IgD-negative memory B cell (primary cell): Measurements from ENCODE around the gene LMNTD2. TPM values are rescaled to one million over a fixed set of nuclear protein-coding genes. Genes with fewer than 3 reads are reported as not detected.
"Not testable (repeated sequence)": the region's sequence is repeated elsewhere in the genome, so short reads cannot be mapped to it uniquely, and the experiment has no call there.

Experiments used
- H3K27ac Mint-ChIP-seq, 3 donors: one replicate each; pipeline ENCODE4 v1.8.0; 2020 to 2022; ENCODE audit warnings: mild to moderate bottlenecking in 3 of 3, mixed read lengths in 3 of 3, moderate library complexity in 1 of 3
- H3K27me3 Mint-ChIP-seq: one replicate; pipeline ENCODE4 v1.8.0; 2021; ENCODE audit warnings: mixed read lengths
- H3K36me3 Mint-ChIP-seq: one replicate; pipeline ENCODE4 v1.8.0; 2020; ENCODE audit warnings: mild to moderate bottlenecking, mixed read lengths
- H3K4me1 Mint-ChIP-seq, 3 donors: one replicate each; pipeline ENCODE4 v1.8.0; 2020 to 2022; ENCODE audit warnings: mixed read lengths in 3 of 3, mild to moderate bottlenecking in 1 of 3
- H3K4me3 Mint-ChIP-seq, 4 donors: one replicate each; pipeline ENCODE4 v1.8.0; 2020 to 2022; ENCODE audit warnings: mild to moderate bottlenecking in 4 of 4, mixed read lengths in 4 of 4, moderate library complexity in 3 of 4
- H3K9me3 Mint-ChIP-seq, 3 donors: one replicate each; pipeline ENCODE4 v1.8.0; 2020 to 2021; ENCODE audit warnings: mixed read lengths in 3 of 3, mild to moderate bottlenecking in 1 of 3
- polyA plus RNA-seq: library from polyadenylated mRNA; unstranded; fragments of 300-500 nt; fragmentation: Illumina TruSeq; gene quantifications from one replicate; pipeline ENCODE4 v1.2.3, GENCODE V29; 2021

Gene LMNTD2
- polyA plus RNA-seq, 1 donor from 2014 or later: 3.8 TPM

DNA sequence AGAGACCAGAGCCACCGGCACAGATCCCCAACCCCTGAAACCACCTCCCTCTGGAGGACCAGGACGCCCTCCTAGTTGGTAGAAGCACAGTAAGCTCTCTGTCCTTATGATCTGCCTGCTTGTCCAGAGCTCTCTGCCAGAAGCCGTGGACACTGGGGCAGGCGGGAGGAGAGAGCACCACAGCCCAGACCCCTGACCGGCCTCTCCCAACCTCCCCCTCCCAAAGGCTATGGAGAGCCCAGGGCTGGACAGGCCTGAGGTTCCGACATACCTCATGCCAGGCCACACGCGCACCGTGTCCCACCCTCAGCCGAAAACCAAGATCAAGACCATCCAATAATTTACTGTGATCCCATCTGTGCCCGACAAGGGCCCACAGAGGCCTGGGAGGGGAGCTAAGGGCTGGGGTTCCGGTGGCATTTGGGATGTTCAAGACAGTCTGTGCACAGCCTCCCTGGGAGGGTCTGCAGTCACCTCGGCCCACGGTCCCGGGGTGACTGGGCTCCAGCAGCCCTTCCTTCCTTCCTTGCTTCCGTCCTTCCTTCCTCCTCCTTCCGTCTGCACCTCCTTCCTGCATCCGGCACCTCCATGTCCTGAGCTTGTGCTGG lies 28.5 kb downstream of the LMNTD2 start:
- H3K27ac Mint-ChIP-seq: peak overlapping the region in 1 of 3 donors; percentile 80

DNA sequence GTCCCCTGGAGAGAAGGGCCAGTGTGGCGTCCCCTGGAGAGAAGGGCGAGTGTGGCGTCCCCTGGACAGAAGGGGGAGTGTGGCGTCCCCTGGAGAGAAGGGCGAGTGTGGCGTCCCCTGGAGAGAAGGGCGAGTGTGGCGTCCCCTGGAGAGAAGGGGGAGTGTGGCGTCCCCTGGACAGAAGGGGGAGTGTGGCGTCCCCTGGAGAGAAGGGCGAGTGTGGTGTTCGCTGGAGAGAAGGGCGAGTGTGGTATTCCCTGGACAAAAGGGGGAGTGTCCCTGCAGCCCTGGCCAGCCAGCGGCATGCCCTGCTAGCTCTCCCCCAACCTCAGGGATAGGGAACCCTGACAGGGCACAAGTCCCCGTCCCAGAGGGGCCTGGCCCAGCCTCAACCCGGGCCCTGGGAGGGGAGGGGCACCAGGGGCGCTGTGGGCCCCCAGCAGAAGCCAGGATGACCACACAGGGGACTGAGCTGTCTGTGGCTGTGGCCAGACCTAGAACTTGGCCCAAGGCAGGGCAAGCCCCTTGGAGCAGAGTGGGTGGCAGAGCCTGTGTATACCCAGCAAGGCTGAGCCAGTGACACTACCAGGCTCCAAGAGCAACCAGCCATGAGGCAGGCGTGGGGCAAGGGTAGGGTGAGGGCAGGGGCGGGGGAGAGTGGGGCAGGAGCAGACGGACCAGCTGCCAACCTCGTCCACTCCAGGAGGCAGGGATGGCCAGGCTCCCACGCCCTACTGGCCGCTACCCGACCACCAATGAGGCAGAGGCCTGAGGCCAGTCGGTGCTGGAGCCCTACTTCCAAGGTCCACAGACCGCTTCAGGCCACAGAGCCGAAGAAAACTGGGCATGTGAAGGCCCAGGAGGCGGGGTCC lies 29.3 kb downstream of the LMNTD2 start:
- H3K4me3 Mint-ChIP-seq: peak overlapping the region in 2 of 4 donors; percentile 28 to 70
- no peaks in the 10 kb centered on the region for H3K27me3 Mint-ChIP-seq
- H3K4me1 Mint-ChIP-seq: peaks cover 0 to 3% (median 2%) of the 10 kb centered on the region in 3 donors
- H3K27ac Mint-ChIP-seq: peak overlapping the region in 1 of 3 donors; percentile 80
- H3K9me3 Mint-ChIP-seq: no peaks in the 10 kb centered on the region
- H3K36me3 Mint-ChIP-seq: peaks cover 2% of the 10 kb centered on the region

More for the DNA sequence above, 28.5 kb downstream of the LMNTD2 start:
- Mint-ChIP-seq H3K9me3 (no peaks in the 10 kb centered on the region), H3K4me3 (peak overlapping the region in 2 of 4 donors; percentile 28 to 70), H3K36me3 (peaks cover 2% of the 10 kb centered on the region), H3K27me3 (no peaks in the 10 kb centered on the region), H3K4me1 (peaks cover 0 to 5% (median 2%) of the 10 kb centered on the region in 3 donors)

DNA sequence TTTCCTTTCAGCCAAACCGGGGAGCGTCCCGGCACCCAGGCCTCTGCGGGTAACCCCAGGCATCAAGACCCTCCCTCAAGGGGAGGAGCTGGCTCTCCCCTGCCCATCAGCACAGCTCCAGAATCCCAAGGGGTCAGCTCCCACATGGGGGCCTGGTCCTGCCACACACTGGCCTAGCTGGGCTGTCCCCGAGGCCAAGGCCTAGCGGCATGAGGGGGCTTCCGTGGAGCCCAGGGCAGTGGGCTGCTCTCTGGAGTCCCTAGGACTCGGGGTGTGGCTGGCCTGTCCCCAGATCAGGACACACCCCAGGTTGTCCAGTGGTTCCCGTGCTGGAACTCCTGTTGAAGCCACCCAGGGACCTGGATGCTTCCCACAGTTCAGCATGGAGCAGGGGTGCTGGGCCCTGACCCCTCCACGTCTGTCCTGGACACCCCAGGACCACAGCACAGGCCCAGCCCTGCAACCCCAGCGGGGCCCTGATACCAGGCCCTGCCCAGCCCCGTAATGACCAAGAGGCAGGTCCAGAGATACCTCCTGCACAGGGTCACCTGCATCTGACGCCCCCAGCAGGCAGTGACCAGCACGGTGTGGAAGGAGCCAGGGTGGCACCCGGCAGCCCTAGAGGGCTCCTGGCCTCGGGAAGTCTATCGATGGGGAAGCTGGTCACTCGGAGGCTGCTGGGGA lies 30.7 kb downstream of the LMNTD2 start:
- Mint-ChIP-seq H3K27me3 (no peaks in the 10 kb centered on the region), H3K9me3 (no peaks in the 10 kb centered on the region), H3K4me3 (no peak overlapping the region), H3K36me3 (peaks cover 2% of the 10 kb centered on the region), H3K27ac (peak overlapping the region in 1 of 3 donors; percentile 18), H3K4me1 (peaks cover 0 to 2% (median 0%) of the 10 kb centered on the region in 3 donors)

DNA sequence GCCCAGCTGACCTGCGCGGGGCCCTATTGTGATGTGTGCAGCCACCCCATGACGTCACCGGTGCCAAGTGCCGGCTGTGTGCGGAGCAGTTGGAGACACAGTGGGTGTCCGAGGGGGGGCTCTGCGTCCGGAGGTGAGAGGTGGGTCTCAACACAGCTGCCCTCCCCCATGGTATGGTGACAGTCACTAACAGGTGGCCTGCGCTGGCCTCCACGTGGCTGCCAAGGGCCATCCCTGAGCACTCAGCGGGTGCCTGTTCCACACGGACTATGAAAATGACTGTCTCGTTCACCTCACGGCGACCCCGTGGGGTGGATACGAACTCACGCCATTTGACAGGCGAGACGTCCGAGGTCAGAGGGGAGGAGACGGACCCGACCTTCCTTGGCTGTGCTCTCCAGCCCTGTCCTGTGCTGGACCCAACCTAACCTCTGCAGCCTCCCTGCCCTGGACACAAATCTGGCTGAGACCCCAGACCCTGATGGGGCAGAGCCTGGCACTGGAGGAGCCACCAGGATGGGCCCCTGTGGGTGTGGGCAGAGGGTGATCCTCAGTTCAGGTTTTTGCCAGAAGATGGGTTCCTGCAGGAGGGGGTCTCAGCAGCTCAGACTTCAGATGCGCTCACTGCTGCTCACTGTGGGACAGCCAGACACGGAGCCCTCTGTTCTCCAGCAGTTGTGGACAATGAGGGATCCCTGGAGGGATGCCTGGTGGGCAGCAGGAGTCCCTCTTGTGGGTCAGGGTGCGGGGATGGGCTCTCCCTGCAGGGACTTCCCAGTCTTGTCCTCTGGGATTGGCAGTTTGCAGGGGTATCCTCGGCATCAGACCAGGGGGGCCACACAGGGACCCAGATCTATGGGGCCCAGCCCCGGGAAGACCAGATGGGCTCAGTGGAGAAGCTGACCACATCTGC lies 31.5 kb downstream of the LMNTD2 start:
- H3K4me1 Mint-ChIP-seq: peaks cover 0 to 2% (median 0%) of the 10 kb centered on the region in 3 donors
- H3K27ac Mint-ChIP-seq: peak overlapping the region in 1 of 3 donors; percentile 42
- peaks cover 2% of the 10 kb centered on the region for H3K36me3 Mint-ChIP-seq
- H3K4me3 Mint-ChIP-seq: peak overlapping the region in 1 of 4 donors; percentile 32
- no peaks in the 10 kb centered on the region for H3K27me3 Mint-ChIP-seq
- H3K9me3 Mint-ChIP-seq: no peaks in the 10 kb centered on the region

DNA sequence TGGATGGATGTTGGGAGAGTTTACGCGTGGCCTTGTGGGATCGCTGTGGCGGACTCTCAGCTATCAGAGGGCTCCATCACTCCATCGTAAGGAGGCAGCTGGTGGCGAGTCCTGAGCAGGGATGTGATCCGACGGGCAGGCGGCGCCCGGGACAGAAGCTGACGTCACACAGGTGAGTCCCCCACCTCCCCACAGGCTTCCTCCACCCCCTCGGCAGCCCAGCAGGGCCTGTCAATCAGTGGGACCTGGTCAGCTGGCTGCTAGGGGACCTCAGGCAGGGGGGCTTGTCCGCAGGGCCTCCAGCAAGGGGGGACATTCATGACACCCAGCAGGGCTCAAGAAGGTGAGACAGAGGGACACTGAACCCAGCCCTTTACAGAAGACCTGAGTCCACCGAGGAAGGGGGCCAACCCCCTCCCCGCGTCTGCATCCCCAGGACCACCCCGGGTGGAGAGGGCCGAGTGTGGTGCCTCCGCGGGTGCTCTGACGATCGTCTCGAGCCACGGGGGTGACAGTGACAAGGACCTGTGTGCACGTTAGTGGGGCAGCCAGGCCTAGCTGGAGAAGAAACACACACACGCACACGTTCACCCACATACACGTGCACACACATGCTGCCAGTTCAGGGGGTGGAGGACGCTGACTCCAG lies 32.2 kb downstream of the LMNTD2 start:
- Mint-ChIP-seq H3K27ac (peak overlapping the region in 1 of 3 donors; percentile 42), H3K36me3 (peaks cover 2% of the 10 kb centered on the region), H3K4me1 (peaks cover 0 to 2% (median 0%) of the 10 kb centered on the region in 3 donors), H3K27me3 (no peaks in the 10 kb centered on the region), H3K4me3 (no peak overlapping the region), H3K9me3 (no peaks in the 10 kb centered on the region)

DNA sequence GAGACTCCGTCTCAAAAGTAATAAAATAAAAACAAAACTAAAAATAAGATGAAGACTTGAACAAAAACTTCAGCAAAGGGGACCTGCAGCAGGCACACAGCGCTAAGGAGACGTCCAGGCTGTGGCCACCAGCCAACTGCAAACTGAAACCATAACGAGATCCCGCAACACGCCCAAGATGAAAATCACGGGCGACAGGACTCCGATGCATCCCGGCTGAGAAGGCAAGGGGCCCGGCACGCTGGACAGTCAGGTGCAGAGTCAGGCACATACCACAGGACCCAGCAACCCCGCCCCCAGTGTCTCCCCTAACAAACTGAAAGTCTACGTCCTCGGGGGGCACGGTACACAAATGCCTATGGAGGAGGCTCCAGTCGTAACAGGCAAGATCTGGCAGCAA lies 34.3 kb downstream of the LMNTD2 start:
- Mint-ChIP-seq H3K4me1 (peaks cover 0 to 1% (median 0%) of the 10 kb centered on the region in 3 donors), H3K9me3 (no peaks in the 10 kb centered on the region), H3K36me3 (no peaks in the 10 kb centered on the region), H3K4me3 (no peak overlapping the region), H3K27ac (peak overlapping the region in 2 of 3 donors; percentile 5 to 51), H3K27me3 (no peaks in the 10 kb centered on the region)

DNA sequence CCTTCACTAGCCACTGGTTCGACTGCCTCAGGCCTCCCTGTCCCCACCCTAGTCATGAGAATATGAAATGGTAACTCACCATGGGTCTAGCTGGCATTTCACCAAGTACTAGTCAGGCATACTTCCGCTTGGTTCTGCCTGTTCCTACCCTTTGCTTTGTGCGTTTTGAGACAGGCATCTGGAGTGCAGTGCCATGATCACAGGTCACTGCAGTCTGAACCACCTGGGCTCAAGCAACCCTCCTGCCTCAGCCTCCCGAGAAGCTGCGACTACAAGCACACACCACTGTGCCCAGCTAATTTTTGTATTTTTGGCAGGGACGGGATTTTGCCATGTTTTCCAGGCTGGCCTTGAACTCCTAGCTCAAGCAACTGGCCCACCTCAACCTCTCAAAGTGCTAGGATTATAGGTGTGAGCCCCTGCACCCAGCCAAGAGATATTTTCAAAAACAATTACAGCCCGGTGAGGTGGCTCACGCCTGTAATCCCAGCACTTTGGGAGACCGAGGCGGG lies 39.3 kb downstream of the LMNTD2 start:
- H3K36me3 Mint-ChIP-seq: no peaks in the 10 kb centered on the region

DNA sequence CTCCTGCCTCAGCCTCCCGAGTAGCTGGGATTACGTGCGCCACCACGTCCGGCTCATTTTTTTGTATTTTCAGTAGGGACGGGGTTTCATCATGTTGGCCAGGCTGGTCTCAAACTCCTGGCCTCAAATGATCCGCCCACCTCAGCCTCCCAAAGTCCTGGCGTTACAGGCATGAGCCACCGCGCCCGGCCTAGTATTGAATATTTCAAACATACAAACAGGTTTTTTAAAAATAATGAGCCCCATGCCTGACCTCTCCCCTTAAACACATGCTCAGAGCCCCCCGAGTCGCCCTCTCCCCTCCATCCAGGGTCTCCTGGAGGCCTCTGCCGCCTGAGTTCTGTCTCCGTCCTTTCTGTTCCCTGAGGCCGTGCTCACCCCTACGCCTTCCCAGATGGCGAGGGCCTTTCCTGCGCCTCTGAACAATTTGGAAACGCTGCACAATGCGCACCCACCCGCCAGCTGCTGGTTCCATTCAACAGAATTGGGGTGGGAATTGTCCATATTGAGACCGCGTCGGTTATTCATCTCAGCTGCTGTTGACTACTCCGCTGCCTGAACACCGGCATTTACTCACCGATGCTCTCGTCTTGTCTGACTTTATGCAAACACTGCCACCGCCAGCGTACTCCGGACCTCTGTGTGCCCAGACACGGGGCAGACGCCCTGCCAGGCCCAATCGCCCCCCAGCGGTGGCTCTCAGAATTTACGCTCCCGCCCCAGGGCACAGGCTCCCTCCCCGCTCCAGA lies 39.9 kb downstream of the LMNTD2 start:
- peak overlapping the region in 2 of 3 donors; percentile 39 to 72 for H3K27ac Mint-ChIP-seq
- H3K9me3 Mint-ChIP-seq: no peaks in the 10 kb centered on the region
- peaks cover 2 to 4% (median 3%) of the 10 kb centered on the region in 3 donors for H3K4me1 Mint-ChIP-seq
- H3K4me3 Mint-ChIP-seq: peak overlapping the region in 1 of 4 donors; percentile 17
- H3K36me3 Mint-ChIP-seq: no peaks in the 10 kb centered on the region
- no peaks in the 10 kb centered on the region for H3K27me3 Mint-ChIP-seq

More for the DNA sequence above, 39.3 kb downstream of the LMNTD2 start:
- peak overlapping the region in 1 of 3 donors; percentile 72 for H3K27ac Mint-ChIP-seq
- H3K4me1 Mint-ChIP-seq: peaks cover 2 to 4% (median 3%) of the 10 kb centered on the region in 3 donors
- no peaks in the 10 kb centered on the region for H3K9me3 Mint-ChIP-seq
- no peaks in the 10 kb centered on the region for H3K27me3 Mint-ChIP-seq
- H3K4me3 Mint-ChIP-seq: no peak overlapping the region

DNA sequence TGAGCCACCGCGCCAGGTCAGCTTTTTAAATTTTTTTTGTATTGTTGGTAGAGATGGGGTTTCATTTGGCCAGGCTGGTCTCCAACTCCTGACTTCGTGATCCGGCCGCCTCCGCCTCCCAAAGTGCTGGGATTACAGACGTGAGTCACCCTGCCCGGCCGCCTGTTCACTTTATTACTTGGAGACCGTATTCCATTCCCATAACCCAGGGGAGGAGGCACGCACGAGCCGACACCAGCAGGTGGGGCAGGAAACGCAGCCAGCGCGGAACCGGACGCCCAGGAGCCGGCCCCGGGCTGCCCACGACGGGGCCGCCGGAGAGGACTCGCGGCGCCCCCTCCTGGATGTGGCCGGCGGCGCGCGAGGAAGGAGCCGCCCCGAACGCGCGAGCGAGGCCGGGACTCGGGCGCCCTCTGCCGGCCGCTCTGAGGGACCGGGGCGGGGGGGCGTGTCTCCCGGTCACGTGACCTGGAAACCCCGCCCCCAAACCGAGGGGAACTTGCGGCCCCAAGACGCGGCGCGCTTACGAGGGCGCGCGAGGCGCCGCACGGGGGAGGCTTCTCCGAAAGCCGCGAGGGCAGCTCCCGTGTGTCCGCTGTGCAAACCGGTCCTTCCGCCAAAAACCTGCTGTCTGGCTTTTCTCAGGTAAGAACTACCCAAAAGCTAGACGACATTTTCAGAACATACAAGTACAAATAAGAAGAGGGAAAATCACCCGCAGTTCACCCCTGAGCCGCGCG lies 41.9 kb downstream of the LMNTD2 start:
- H3K9me3 Mint-ChIP-seq: no peaks in the 10 kb centered on the region
- peak overlapping the region; percentile 75 to 82 (median 77) for H3K4me3 Mint-ChIP-seq
- H3K27me3 Mint-ChIP-seq: no peaks in the 10 kb centered on the region
- no peaks in the 10 kb centered on the region for H3K36me3 Mint-ChIP-seq
- H3K4me1 Mint-ChIP-seq: peaks cover 2 to 4% (median 3%) of the 10 kb centered on the region in 3 donors
- H3K27ac Mint-ChIP-seq: peak overlapping the region; percentile 73 to 89 (median 76)

DNA sequence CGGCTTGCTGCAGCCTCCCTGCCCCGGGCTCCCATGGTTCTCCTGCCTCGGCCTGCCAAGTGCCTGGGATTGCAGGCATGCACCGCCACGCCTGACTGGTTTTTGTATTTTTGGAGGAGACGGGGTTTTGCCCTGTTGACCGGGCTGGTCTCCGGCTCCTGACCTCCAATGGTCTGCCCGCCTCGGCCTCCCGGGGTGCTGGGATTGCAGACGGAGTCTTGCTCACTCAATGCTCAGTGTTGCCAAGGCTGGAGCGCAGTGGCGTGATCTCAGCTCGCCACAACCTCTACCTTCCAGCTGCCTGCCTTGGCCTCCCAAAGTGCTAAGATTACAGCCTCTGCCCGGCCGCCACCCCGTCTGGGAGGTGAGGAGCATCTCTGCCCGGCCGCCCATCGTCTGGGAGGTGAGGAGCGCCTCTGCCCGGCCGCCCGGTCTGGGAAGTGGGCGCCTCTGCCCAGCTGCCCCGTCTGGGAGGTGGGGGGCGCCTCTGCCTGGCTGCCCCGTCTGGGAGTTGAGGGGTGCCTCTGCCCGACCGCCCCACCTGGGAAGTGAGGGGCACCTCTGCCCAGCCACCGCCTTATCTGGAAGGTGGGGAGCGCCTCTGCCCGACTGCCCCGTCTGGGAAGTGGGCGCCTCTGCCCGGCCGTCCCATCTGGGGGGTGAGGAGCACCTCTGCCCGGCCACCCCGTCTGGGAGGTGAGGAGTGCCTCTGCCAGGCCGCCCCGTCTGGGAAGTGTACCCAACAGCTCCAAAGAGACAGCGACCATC lies 43.4 kb downstream of the LMNTD2 start:
- not testable (repeated sequence) for H3K36me3 Mint-ChIP-seq, H3K9me3 Mint-ChIP-seq, H3K27me3 Mint-ChIP-seq, H3K4me3 Mint-ChIP-seq, H3K4me1 Mint-ChIP-seq
- peak overlapping the region; percentile 57 to 86 (median 71) for H3K27ac Mint-ChIP-seq

DNA sequence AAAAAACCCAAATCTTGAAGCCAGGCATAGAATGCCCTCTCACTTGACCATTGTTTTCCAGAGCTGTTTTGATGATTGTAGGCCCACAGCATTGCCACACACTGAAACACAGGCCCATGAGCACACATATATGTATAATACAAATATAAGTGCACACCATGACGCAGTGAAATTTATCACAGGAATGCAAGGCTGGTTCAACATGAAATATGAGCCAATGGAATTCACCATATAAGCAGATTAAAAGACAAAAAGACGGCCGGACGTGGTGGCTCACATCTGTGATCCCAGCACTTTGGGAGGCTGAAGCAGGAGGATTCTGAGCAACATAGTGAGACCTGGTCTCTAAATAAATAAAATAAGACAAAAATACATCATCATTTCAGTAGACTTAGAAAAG lies 44.1 kb downstream of the LMNTD2 start:
- no peaks in the 10 kb centered on the region for H3K27me3 Mint-ChIP-seq
- peak overlapping the region in 1 of 4 donors; percentile 61 for H3K4me3 Mint-ChIP-seq
- no peaks in the 10 kb centered on the region for H3K9me3 Mint-ChIP-seq
- H3K36me3 Mint-ChIP-seq: peaks cover 2% of the 10 kb centered on the region
- peak overlapping the region in 1 of 3 donors; percentile 86 for H3K27ac Mint-ChIP-seq
- peaks cover 7 to 8% (median 7%) of the 10 kb centered on the region in 3 donors for H3K4me1 Mint-ChIP-seq

DNA sequence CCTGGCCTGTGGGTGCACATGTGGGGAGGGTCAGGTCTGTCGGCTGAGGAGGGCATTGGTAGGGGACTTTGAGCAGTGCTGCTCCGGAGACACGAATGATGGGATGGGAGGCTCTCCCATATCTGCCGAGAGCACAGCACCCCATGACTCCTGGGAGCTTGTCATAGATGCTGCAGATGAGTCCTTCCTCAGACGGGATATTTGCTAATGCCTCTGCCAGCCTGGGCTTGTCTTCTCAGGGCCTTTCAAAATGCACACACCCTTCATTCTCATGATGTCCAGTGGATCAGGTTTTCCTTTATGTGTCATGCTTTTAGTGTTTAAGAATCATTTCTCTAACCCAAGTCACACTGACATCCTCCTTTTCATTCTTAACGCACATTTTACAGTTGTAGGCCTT lies 45.4 kb downstream of the LMNTD2 start:
- peaks cover 2% of the 10 kb centered on the region for H3K36me3 Mint-ChIP-seq
- H3K4me3 Mint-ChIP-seq: peak overlapping the region in 2 of 4 donors; percentile 8 to 69
- peaks cover 7 to 9% (median 8%) of the 10 kb centered on the region in 3 donors for H3K4me1 Mint-ChIP-seq
- peak overlapping the region in 2 of 3 donors; percentile 78 to 86 for H3K27ac Mint-ChIP-seq
- H3K9me3 Mint-ChIP-seq: no peaks in the 10 kb centered on the region
- no peaks in the 10 kb centered on the region for H3K27me3 Mint-ChIP-seq
